Central memory CD4-positive, alpha-beta T cell (primary cell): Measurements from ENCODE around the gene TJAP1.
"Not testable (repeated sequence)": the region's sequence is repeated elsewhere in the genome, so short reads cannot be mapped to it uniquely, and the experiment has no call there.

Experiments
- DNase-seq: peaks from one replicate; pipeline ENCODE4 v3.0.0; 2022

The TJAP1 gene

GRCh38 chr6:43539409-43539808 is 62.0 kb downstream of the TJAP1 start:
- DNase-seq = not testable (repeated sequence)

- no peak for DNase-seq
Measured at GRCh38 chr6:43540507-43540906, 63.1 kb downstream of the TJAP1 start.

- no peak for DNase-seq
Measured at GRCh38 chr6:43541774-43542471, 64.6 kb downstream of the TJAP1 start.

GRCh38 chr6:43544461-43544860 is 67.1 kb downstream of the TJAP1 start:
- no peak for DNase-seq

- DNase-seq = no peak
Measured at GRCh38 chr6:43547222-43547621, 69.9 kb downstream of the TJAP1 start.
